BLaER1 treated with 17β-estradiol and CSF1 and Interleukin-3, amounts not matched to agents 10 nM and 100 nM (cell line): ENCODE results near the gene COL6A5.
"Not testable (repeated sequence)": the region's sequence is repeated elsewhere in the genome, so short reads cannot be mapped to it uniquely, and the experiment has no call there.

Experiments used
- H3K27ac ChIP-seq, 11 experiments: shearing (Covaris generic); formaldehyde crosslinking; 2 replicates each; pipeline ENCODE4 v1.8.1; 2022
- H3K27me3 ChIP-seq, 11 experiments: shearing (Covaris generic); formaldehyde crosslinking; 2 replicates each; pipeline ENCODE4 v1.8.1; 2022
- H3K36me3 ChIP-seq, 11 experiments: shearing (Covaris generic); formaldehyde crosslinking; 2 replicates each; pipeline ENCODE4 v1.8.1; 2022
- H3K4me1 ChIP-seq, 10 experiments: shearing (Covaris generic); formaldehyde crosslinking; 2 replicates each; pipeline ENCODE4 v1.8.1; 2022
- H3K4me2 ChIP-seq, 11 experiments: shearing (Covaris generic); formaldehyde crosslinking; 2 replicates each; pipeline ENCODE4 v1.8.1; 2022
- H3K4me3 ChIP-seq, 10 experiments: shearing (Covaris generic); formaldehyde crosslinking; 2 replicates each; pipeline ENCODE4 v1.8.1; 2022
- H3K9ac ChIP-seq, 11 experiments: shearing (Covaris generic); formaldehyde crosslinking; 2 replicates each; pipeline ENCODE4 v1.8.1; 2022
- H3K9me3 ChIP-seq, 11 experiments: shearing (Covaris generic); formaldehyde crosslinking; replicated peaks in 1 of 11; 2 replicates each; pipeline ENCODE4 v1.8.1; 2022
- H4K20me1 ChIP-seq, 11 experiments: shearing (Covaris generic); formaldehyde crosslinking; 2 replicates each; pipeline ENCODE4 v1.8.1; 2022
- Cebpa-rat ChIP-seq, 11 experiments: shearing (Covaris generic); IDR thresholded peaks; 2 replicates each; pipeline ENCODE4 v1.8.1; 2022

COL6A5 gene

DNA sequence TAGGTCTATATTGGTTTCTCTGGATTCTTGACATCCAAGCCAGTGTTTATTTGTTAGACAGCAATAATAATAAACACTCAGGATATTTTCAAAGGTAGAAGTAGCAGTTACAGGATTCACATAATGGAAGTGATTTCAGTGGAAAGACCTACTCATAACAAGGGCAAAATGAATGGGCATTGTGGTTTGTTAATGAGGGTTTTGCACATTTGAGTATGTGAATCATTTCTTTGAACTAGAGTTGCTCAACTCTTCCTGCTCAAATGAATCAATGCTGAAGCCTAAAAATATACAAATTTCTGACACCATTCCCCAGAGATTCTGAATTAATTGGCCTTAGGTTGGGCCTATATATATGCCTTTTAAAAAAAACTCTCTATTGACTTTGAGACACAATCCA, 4.1 kb upstream of the COL6A5 start:
- peak in 4 of 11 experiments; percentile 20 to 80 (median 57); a peak in 5 of 22 replicates for TF ChIP-seq Cebpa-rat (IDR thresholded peaks at IDR 0.05)
- H4K20me1 ChIP-seq, result no peaks in the 10 kb centered on the region
- H3K4me2 ChIP-seq, result peak overlapping the region in 9 of 11 experiments; percentile 5 to 68 (median 44); a peak in 17 of 22 replicates
- H3K9ac ChIP-seq, result no peak overlapping the region
- no peak overlapping the region; a peak in 1 of 20 replicates for H3K4me3 ChIP-seq
- peaks cover 0 to 45% (median 0%) of the 10 kb centered on the region in 11 experiments; a peak in 6 of 22 replicates for H3K27me3 ChIP-seq
- H3K9me3 ChIP-seq, result peaks cover 11 to 36% (median 24%) of the 10 kb centered on the region in 11 experiments; a peak in 20 of 22 replicates
- H3K36me3 ChIP-seq, result no peaks in the 10 kb centered on the region
- peak overlapping the region in 8 of 11 experiments; percentile 11 to 55 (median 24); a peak in 8 of 22 replicates for H3K27ac ChIP-seq
- peaks cover 0 to 37% (median 18%) of the 10 kb centered on the region in 10 experiments; a peak in 13 of 20 replicates for H3K4me1 ChIP-seq

DNA sequence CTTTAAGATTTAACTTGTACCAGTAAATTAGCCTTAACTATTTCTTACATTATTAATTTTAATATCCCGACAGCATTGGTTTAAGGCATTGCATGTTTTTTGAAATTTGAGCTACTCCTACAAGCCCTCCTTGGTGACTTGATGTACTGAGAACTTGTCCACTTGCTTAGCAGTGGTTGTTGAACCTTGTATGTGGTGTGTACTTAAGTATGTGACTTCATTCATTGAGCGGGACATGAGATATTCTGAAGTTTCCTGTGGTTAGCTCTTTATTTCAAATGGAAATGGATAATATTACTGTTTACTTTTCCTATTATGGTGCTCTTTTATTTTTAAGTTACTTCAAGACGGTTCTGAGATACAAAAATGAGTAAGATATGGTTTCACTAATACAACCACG, 3.6 kb upstream of the COL6A5 start:
- Histone ChIP-seq H4K20me1 (no peaks in the 10 kb centered on the region), H3K9ac (no peak overlapping the region), H3K4me3 (no peak overlapping the region), H3K27ac (peak overlapping the region in 9 of 11 experiments; percentile 3 to 55 (median 18); a peak in 8 of 22 replicates), H3K27me3 (peaks cover 0 to 49% (median 0%) of the 10 kb centered on the region in 11 experiments; a peak in 6 of 22 replicates), H3K4me2 (peak overlapping the region in 8 of 11 experiments; percentile 5 to 68 (median 48); a peak in 14 of 22 replicates), H3K4me1 (peaks cover 0 to 37% (median 18%) of the 10 kb centered on the region in 10 experiments; a peak in 13 of 20 replicates), H3K9me3 (peaks cover 11 to 31% (median 19%) of the 10 kb centered on the region in 11 experiments; a peak in 20 of 22 replicates), H3K36me3 (no peaks in the 10 kb centered on the region)
- TF ChIP-seq Cebpa-rat (IDR thresholded peaks at IDR 0.05), result no peak

DNA sequence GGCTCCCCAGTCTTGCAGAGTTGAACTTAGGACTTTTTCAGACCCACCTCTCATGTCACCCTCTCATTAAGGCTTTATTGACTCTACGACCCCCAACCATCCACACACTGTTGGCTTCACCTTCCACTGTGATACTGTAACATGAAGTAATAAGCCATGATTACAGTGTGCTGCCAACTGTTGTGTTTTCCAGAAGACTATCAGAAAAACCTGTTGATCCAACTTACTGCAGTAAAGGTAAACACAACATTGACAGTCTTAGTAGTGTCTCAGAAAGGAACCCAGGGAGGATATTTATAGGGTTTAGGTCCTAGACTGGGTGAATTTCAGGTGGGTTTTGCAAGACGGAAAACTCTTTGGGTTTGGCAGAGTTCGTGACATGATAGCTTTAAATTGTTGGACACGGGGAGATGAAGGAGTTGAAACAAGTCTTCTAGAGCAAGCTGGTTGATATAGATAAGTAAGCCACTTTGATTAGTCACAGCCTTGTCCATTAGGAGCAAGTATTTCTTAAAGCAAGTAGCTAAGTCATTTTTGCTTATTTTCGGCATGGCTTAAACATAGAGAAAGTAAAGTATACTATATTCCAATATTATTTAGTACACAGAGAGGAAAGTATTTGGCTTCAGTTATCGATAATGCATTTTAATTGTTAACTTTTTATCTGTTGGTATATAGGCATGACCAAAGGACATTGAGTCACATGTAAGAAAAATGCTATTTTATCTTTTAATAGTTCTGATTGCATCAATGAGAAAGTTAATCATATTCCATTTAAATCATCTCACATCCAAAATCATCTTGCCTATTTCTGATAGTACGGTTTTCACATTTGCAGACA, 2.4 kb upstream of the COL6A5 start:
- peaks cover 0 to 37% (median 18%) of the 10 kb centered on the region in 10 experiments; a peak in 13 of 20 replicates for H3K4me1 ChIP-seq
- H4K20me1 ChIP-seq, result no peaks in the 10 kb centered on the region
- peaks cover 0 to 53% (median 0%) of the 10 kb centered on the region in 11 experiments; a peak in 6 of 22 replicates for H3K27me3 ChIP-seq
- H3K9ac ChIP-seq, result no peak overlapping the region
- peak overlapping the region in 2 of 11 experiments; percentile 57 to 68; a peak in 4 of 22 replicates for H3K4me2 ChIP-seq
- no peak overlapping the region for H3K27ac ChIP-seq
- H3K36me3 ChIP-seq, result no peaks in the 10 kb centered on the region
- TF ChIP-seq Cebpa-rat (IDR thresholded peaks at IDR 0.05), result no peak
- H3K9me3 ChIP-seq, result peaks cover 4 to 20% (median 10%) of the 10 kb centered on the region in 11 experiments; a peak in 19 of 22 replicates
- H3K4me3 ChIP-seq, result no peak overlapping the region

DNA sequence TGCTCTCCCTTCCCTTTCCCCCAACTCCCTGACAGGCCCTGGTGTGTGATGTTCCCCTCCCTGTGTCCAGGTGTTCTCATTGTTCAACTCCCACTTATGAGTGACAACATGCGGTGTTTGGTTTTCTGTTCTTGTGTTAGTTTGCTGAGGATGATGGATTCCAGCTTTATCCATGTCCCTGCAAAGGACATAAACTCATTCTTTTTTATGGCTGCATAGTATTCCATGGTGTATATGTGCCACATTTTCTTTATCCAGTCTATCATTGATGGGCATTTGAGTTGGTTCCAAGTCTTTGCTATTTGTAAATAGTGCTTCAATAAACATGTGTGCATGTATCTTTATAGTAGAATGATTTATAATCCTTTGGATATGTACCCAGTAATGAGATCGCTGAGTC, 2.8 kb downstream of the COL6A5 start:
- H3K4me3 ChIP-seq, H3K4me2 ChIP-seq, H4K20me1 ChIP-seq, H3K9ac ChIP-seq, H3K36me3 ChIP-seq, H3K27ac ChIP-seq: not testable (repeated sequence)
- Histone ChIP-seq H3K9me3 (peaks cover 0 to 20% (median 0%) of the 10 kb centered on the region in 11 experiments; a peak in 8 of 22 replicates), H3K4me1 (peaks cover 0 to 16% (median 5%) of the 10 kb centered on the region in 10 experiments; a peak in 12 of 20 replicates), H3K27me3 (peaks cover 0 to 50% (median 0%) of the 10 kb centered on the region in 11 experiments; a peak in 6 of 22 replicates)

DNA sequence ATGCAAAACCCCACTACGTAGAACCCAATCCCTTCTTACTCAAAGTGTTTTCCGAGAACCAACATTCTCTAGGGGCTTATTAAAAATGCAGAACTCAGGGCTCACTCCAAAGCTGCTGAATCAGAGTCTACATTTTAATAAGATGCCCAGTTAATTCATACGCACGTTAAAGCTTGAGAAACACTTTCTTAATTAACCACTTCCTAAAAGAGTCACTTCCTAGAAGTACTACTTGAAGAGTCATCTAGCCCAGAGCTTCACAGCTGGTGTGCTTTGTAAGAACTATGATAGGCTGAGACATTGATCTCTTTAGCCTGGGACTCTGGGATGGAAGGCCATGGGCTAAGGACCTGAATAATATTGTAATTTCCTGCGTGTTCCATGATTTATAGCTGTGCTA, 9.0 kb downstream of the COL6A5 start:
- H3K36me3 ChIP-seq, result no peaks in the 10 kb centered on the region
- H3K4me3 ChIP-seq, result no peak overlapping the region
- no peak for TF ChIP-seq Cebpa-rat (IDR thresholded peaks at IDR 0.05)
- no peak overlapping the region for H3K9ac ChIP-seq
- H3K9me3 ChIP-seq, result peaks cover 0 to 20% (median 0%) of the 10 kb centered on the region in 11 experiments; a peak in 8 of 22 replicates
- no peaks in the 10 kb centered on the region for H4K20me1 ChIP-seq
- peaks cover 0 to 17% (median 0%) of the 10 kb centered on the region in 11 experiments; a peak in 3 of 22 replicates for H3K27me3 ChIP-seq
- H3K4me1 ChIP-seq, result peaks cover 0 to 21% (median 9%) of the 10 kb centered on the region in 10 experiments; a peak in 12 of 20 replicates
- H3K27ac ChIP-seq, result peak overlapping the region in 8 of 11 experiments; percentile 15 to 61 (median 41); a peak in 10 of 22 replicates
- peak overlapping the region in 7 of 11 experiments; percentile 22 to 68 (median 48); a peak in 13 of 22 replicates for H3K4me2 ChIP-seq

DNA sequence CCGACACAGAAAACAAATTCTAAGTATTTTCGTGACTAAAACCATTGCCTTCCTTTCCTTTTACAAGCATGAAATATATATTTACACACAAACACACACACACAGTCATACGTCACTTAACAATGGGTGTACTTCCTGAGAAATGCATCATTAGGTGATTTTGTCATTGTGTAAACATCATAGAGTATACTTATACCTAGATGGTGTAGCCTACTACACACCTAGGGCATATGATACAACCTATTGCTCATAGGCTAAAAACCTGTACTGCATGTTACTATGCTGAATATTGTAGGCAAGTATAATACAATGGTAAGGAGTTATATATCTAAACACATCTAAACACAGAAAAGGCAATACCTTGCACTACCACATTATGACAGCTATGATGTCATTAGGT, 28.6 kb downstream of the COL6A5 start:
- Histone ChIP-seq H4K20me1 (no peaks in the 10 kb centered on the region), H3K4me1 (peaks cover 0 to 8% (median 0%) of the 10 kb centered on the region in 10 experiments; a peak in 3 of 20 replicates), H3K36me3 (no peaks in the 10 kb centered on the region), H3K9ac (no peak overlapping the region), H3K9me3 (peaks cover 0 to 17% (median 0%) of the 10 kb centered on the region in 11 experiments; a peak in 5 of 22 replicates), H3K27ac (no peak overlapping the region), H3K4me3 (no peak overlapping the region), H3K27me3 (no peaks in the 10 kb centered on the region), H3K4me2 (no peak overlapping the region)
- no peak for TF ChIP-seq Cebpa-rat (IDR thresholded peaks at IDR 0.05)

DNA sequence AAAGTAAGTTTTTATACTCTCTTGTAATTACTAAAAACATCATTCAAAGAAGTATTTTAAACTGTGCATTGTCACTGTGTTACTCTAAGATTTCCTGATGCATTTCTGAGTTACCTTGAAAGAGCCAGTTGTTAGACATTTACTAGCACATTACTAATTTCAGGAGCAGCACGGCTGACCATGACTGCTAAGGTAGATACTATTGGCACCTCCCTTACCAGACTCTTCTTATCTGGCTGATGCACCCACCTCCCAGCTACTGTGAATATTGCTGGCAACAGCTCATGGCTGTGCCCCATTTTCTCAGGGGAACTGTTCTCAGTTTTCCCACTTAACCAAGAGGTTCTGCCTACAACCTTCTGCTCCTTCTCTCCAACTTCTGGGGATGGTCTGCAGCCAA, 29.4 kb downstream of the COL6A5 start:
- no peak for TF ChIP-seq Cebpa-rat (IDR thresholded peaks at IDR 0.05)
- Histone ChIP-seq H4K20me1 (no peaks in the 10 kb centered on the region), H3K36me3 (no peaks in the 10 kb centered on the region), H3K27ac (no peak overlapping the region), H3K27me3 (no peaks in the 10 kb centered on the region), H3K9me3 (peaks cover 0 to 17% (median 0%) of the 10 kb centered on the region in 11 experiments; a peak in 5 of 22 replicates), H3K4me3 (no peak overlapping the region), H3K4me1 (peaks cover 0 to 8% (median 0%) of the 10 kb centered on the region in 10 experiments; a peak in 3 of 20 replicates), H3K4me2 (no peak overlapping the region), H3K9ac (no peak overlapping the region)

DNA sequence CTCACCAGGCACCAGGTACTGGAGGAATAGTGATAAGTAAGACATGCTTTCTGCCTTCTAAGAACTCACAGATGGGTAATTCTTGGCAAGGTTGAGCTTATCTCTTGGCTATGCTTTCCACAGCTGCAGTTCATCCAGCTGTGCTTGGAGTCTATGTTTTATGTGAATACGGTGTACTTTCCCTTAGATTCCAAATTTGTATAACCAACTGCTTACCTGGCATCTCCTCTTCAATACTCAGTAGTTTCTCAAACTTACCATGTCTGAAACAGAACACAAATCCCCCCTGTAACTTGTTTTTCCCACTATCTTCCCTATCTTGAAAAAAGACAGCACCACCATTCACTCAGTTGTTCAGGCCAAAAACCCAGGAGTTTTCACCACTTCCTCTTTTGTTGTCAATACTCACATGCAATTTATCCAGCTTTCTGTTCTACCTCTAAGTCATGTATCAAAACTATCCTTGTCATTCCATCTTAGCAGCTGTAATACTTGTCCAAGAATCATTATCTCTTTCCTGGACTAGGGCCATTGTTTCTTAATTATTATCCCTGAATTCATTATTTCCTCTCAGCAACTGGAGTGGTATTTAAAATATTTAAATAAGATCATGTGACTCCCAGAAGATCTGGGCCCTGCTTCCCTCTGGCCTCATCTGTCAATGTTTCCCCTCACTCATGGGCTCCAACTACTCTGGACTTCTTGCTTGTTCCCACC, 32.6 kb downstream of the COL6A5 start:
- Histone ChIP-seq H3K4me2 (peak overlapping the region in 2 of 11 experiments; percentile 34 to 36; a peak in 2 of 22 replicates), H3K9me3 (peaks cover 0 to 17% (median 0%) of the 10 kb centered on the region in 11 experiments; a peak in 5 of 22 replicates), H3K27me3 (no peaks in the 10 kb centered on the region), H3K36me3 (no peaks in the 10 kb centered on the region), H3K27ac (no peak overlapping the region), H3K4me3 (no peak overlapping the region), H3K4me1 (peaks cover 0 to 8% (median 0%) of the 10 kb centered on the region in 10 experiments; a peak in 3 of 20 replicates), H3K9ac (no peak overlapping the region), H4K20me1 (no peaks in the 10 kb centered on the region)
- TF ChIP-seq Cebpa-rat (IDR thresholded peaks at IDR 0.05), result no peak
